GM06990 (cell line): ENCODE results near the gene LEKR1.

Source experiments
- DNase-seq: peaks from one replicate; pipeline ENCODE4 v3.0.0-alpha.2; 2011; ENCODE audit not compliant: insufficient read length; ENCODE audit errors: extremely low read depth
- H3K27me3 ChIP-seq: replicated peaks from 2 replicates; pipeline ENCODE4 v1.6.0; 2011; ENCODE audit warnings: low read length; ENCODE audit not compliant: control insufficient read depth, insufficient read depth
- H3K36me3 ChIP-seq: 2 replicates; pipeline ENCODE4 v1.5.1; 2011; ENCODE audit warnings: low read length; ENCODE audit not compliant: control insufficient read depth, insufficient read depth
- H3K4me3 ChIP-seq: replicated peaks from 2 replicates; pipeline ENCODE4 v1.5.1; 2011; ENCODE audit warnings: low read depth, mild to moderate bottlenecking, control low read depth, low read length
- CTCF ChIP-seq: IDR thresholded peaks from 2 replicates; pipeline ENCODE4 v1.5.1; 2011; ENCODE audit warnings: low read length, control low read depth, mild to moderate bottlenecking, inconsistent platforms; ENCODE audit not compliant: insufficient read depth, poor library complexity, severe bottlenecking

Gene LEKR1

GRCh38 chr3:156973954-156974353 is 147.8 kb downstream of the LEKR1 start:
- no peak for TF ChIP-seq CTCF
- Histone ChIP-seq H3K4me3 (no peak overlapping the region), H3K27me3 (no peaks in the 10 kb centered on the region), H3K36me3 (no peaks in the 10 kb centered on the region)
- no peak for DNase-seq

GRCh38 chr3:156974931-156975330 is 148.8 kb downstream of the LEKR1 start:
- Histone ChIP-seq H3K27me3 (no peaks in the 10 kb centered on the region), H3K36me3 (no peaks in the 10 kb centered on the region), H3K4me3 (no peak overlapping the region)
- TF ChIP-seq CTCF = no peak
- no peak for DNase-seq

GRCh38 chr3:156975721-156976120 is 149.6 kb downstream of the LEKR1 start:
- no peak for DNase-seq
- H3K36me3 ChIP-seq = no peaks in the 10 kb centered on the region
- H3K27me3 ChIP-seq = no peaks in the 10 kb centered on the region
- no peak for TF ChIP-seq CTCF
- no peak overlapping the region for H3K4me3 ChIP-seq

GRCh38 chr3:156976933-156977332 is 150.8 kb downstream of the LEKR1 start:
- no peak for DNase-seq
- Histone ChIP-seq H3K36me3 (no peaks in the 10 kb centered on the region), H3K4me3 (no peak overlapping the region), H3K27me3 (no peaks in the 10 kb centered on the region)
- no peak for TF ChIP-seq CTCF

- DNase-seq = peak; percentile 78
- H3K27me3 ChIP-seq = no peaks in the 10 kb centered on the region
- no peak overlapping the region for H3K4me3 ChIP-seq
- no peaks in the 10 kb centered on the region for H3K36me3 ChIP-seq
- TF ChIP-seq CTCF = no peak
Measured at GRCh38 chr3:156978481-156978961, 152.4 kb downstream of the LEKR1 start.

GRCh38 chr3:156981005-156981404 is 154.9 kb downstream of the LEKR1 start:
- no peaks in the 10 kb centered on the region for H3K27me3 ChIP-seq
- no peak overlapping the region for H3K4me3 ChIP-seq
- H3K36me3 ChIP-seq = no peaks in the 10 kb centered on the region
- TF ChIP-seq CTCF = no peak
- DNase-seq = no peak
